Liver (tissue), 9 donors: ENCODE data around the gene TLE3. TPM values are rescaled to one million over a fixed set of nuclear protein-coding genes. Genes with fewer than 3 reads are reported as not detected.

Source experiments
- DNase-seq: peaks from one replicate; pipeline ENCODE4 v3.0.0-alpha.2; 2017; ENCODE audit warnings: low spot score
- H3K27ac ChIP-seq, 2 donors: one replicate each; pipeline ENCODE4 v1.7.0; 2013; ENCODE audit warnings: inconsistent platforms in 2 of 2, low read length in 2 of 2, control low read depth in 1 of 2, low read depth in 1 of 2, mild to moderate bottlenecking in 1 of 2
- H3K27me3 ChIP-seq, 4 donors: one replicate each; pipeline versions ENCODE4 v1.6.1 to v1.7.0; 2013; ENCODE audit warnings: low read length in 3 of 4, inconsistent platforms in 1 of 4, mild to moderate bottlenecking in 1 of 4, moderate library complexity in 1 of 4; ENCODE audit not compliant: control insufficient read depth in 4 of 4, insufficient read depth in 4 of 4
- H3K36me3 ChIP-seq, 4 donors: one replicate each; pipeline versions ENCODE4 v1.6.1 to v1.7.0; 2013; ENCODE audit warnings: low read length in 3 of 4, mild to moderate bottlenecking in 3 of 4, low read depth in 1 of 4, moderate library complexity in 1 of 4; ENCODE audit not compliant: control insufficient read depth in 4 of 4, insufficient read depth in 3 of 4
- H3K4me1 ChIP-seq, 4 donors: one replicate each; pipeline versions ENCODE4 v1.6.1 to v1.7.0; 2013; ENCODE audit warnings: low read length in 3 of 4, mild to moderate bottlenecking in 3 of 4, moderate library complexity in 1 of 4; ENCODE audit not compliant: control insufficient read depth in 4 of 4, insufficient read depth in 4 of 4
- H3K4me3 ChIP-seq, 3 donors: one replicate each; pipeline versions ENCODE4 v1.6.1 to v1.7.0; 2013; ENCODE audit warnings: low read length in 3 of 3, control low read depth in 1 of 3, low read depth in 1 of 3, mild to moderate bottlenecking in 1 of 3
- H3K9ac ChIP-seq, 2 donors: one replicate each; pipeline ENCODE4 v1.7.0; 2013; ENCODE audit warnings: low read length in 2 of 2, mild to moderate bottlenecking in 2 of 2, moderate library complexity in 2 of 2, control low read depth in 1 of 2, low read depth in 1 of 2
- H3K9me3 ChIP-seq, 4 donors: one replicate each; pipeline versions ENCODE4 v1.6.1 to v1.7.0; 2013; ENCODE audit warnings: low read length in 3 of 4; ENCODE audit not compliant: control insufficient read depth in 4 of 4
- EGR1 ChIP-seq, 2 donors: IDR thresholded peaks; 2 replicates each; pipeline ENCODE4 v1.6.1; 2016 to 2018; ENCODE audit warnings: antibody characterized with exemption in 2 of 2, low read depth in 2 of 2
- FOXA1 ChIP-seq: IDR thresholded peaks from 2 replicates; pipeline ENCODE4 v1.6.1; 2016; ENCODE audit warnings: antibody characterized with exemption
- FOXA2 ChIP-seq: IDR thresholded peaks from 2 replicates; pipeline ENCODE4 v1.6.1; 2016; ENCODE audit warnings: antibody characterized with exemption
- GABPA ChIP-seq, 2 donors: IDR thresholded peaks in 1 of 2; conservative IDR thresholded peaks in 1 of 2; 2 replicates each; pipeline ENCODE4 v1.6.1; 2016; ENCODE audit warnings: antibody characterized with exemption in 2 of 2, mild to moderate bottlenecking in 1 of 2, moderate library complexity in 1 of 2
- HNF4G ChIP-seq: IDR thresholded peaks from 2 replicates; pipeline ENCODE4 v1.6.1; 2016; ENCODE audit warnings: antibody characterized with exemption
- JUND ChIP-seq, 2 donors: IDR thresholded peaks; 2 replicates each; pipeline ENCODE4 v1.6.1; 2016; ENCODE audit warnings: antibody characterized with exemption in 2 of 2
- NR2F2 ChIP-seq: IDR thresholded peaks from 2 replicates; pipeline ENCODE4 v1.6.1; 2016; ENCODE audit warnings: antibody characterized with exemption
- RXRA ChIP-seq, 2 donors: IDR thresholded peaks; 2 replicates each; pipeline ENCODE4 v1.6.1; 2017 to 2018; ENCODE audit warnings: antibody characterized with exemption in 2 of 2, mild to moderate bottlenecking in 1 of 2
- SP1 ChIP-seq: IDR thresholded peaks from 2 replicates; pipeline ENCODE4 v1.6.1; 2018; ENCODE audit warnings: antibody characterized with exemption, mild to moderate bottlenecking
- TAF1 ChIP-seq: conservative IDR thresholded peaks from 2 replicates; pipeline ENCODE4 v1.6.1; 2016; ENCODE audit warnings: antibody characterized with exemption, mild to moderate bottlenecking
- WGBS: extraction: QIAGEN DNeasy Blood & Tissue Kit; methylation state at CpG from one replicate; pipeline ENCODE4 v1.1.7; 2013; 5-methylcytosine and 5-hydroxymethylcytosine counted together
- polyA plus RNA-seq, 2 donors: library from polyadenylated mRNA; stranded (reverse) in 1 of 2; unstranded in 1 of 2; fragments of 200-250 nt in 1 of 2; fragments of >200 nt in 1 of 2; fragmentation: Nextera tagmentation in 1 of 2; extraction: Ambion mirVana in 1 of 2; gene quantifications; one replicate each; pipeline versions ENCODE4 v1.2.1 to v1.2.3, GENCODE V29; 2013 to 2015
- total RNA-seq, 2 donors: library from RNA; depleted of rRNA; stranded (reverse); fragments of >200 nt; gene quantifications; one replicate each; pipeline ENCODE4 v1.2.3, GENCODE V29; 2014
- TF ChIP-seq, protein P1 (sequence below): IDR thresholded peaks from 2 replicates; pipeline ENCODE4 v1.6.1; 2016; ENCODE audit warnings: antibody characterized with exemption
- TF ChIP-seq, protein P2 (sequence below): fragments of 150-350 bp; IDR thresholded peaks from 2 replicates; pipeline ENCODE4 v1.5.1; 2017; ENCODE audit warnings: improper control_type of control experiment, low read depth, low read length; ENCODE audit not compliant: missing input control
- TF ChIP-seq, protein P3 (sequence below): IDR thresholded peaks from 2 replicates; pipeline ENCODE4 v1.6.1; 2016; ENCODE audit warnings: antibody characterized with exemption
- TF ChIP-seq, protein P4 (sequence below): IDR thresholded peaks from 2 replicates; pipeline ENCODE4 v1.6.1; 2016; ENCODE audit warnings: antibody characterized with exemption
- donor health status: healthy.
- donor health status: healthy.
- donor health status: healthy.
- donor health status: healthy.
- donor health status: healthy.

The TLE3 gene
- total and polyA plus RNA-seq, 4 donors = 1.2 to 13.7 (median 8.5) TPM

DNA sequence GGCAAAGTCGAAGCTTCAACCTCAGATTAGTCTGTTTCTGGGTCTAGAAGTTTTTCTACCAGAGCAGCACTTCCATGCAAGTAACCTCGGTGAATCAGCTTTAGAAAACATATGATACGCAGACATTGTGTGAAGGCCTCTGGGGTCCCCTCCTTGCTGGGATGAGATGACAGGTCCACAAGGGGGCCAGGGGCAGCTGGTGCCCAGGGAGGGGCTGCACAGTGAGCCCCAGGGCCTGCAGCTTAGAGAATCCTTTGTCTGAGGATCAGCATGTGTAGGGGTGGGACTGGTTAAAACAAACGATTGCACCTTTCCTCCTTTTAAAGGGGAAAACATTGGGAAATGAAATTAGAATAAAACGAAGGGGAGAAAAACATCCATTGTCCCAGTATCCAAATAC is 47.5 kb upstream of the TLE3 start:
- Histone ChIP-seq H3K27me3 (no peaks in the 10 kb centered on the region), H3K4me1 (peaks cover 5 to 14% (median 11%) of the 10 kb centered on the region in 4 donors), H3K9me3 (no peaks in the 10 kb centered on the region), H3K27ac (no peak overlapping the region), H3K4me3 (no peak overlapping the region), H3K9ac (no peak overlapping the region), H3K36me3 (no peaks in the 10 kb centered on the region)
- DNase-seq = no peak
- WGBS = 85% methylated on average over 5 of the region's 5 CpGs
- TF ChIP-seq TAF1 (no peak), FOXA1 (no peak), FOXA2 (no peak)
- TF ChIP-seq, protein P1, sequence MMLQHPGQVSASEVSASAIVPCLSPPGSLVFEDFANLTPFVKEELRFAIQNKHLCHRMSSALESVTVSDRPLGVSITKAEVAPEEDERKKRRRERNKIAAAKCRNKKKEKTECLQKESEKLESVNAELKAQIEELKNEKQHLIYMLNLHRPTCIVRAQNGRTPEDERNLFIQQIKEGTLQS = no peak
- TF ChIP-seq, protein P2, sequence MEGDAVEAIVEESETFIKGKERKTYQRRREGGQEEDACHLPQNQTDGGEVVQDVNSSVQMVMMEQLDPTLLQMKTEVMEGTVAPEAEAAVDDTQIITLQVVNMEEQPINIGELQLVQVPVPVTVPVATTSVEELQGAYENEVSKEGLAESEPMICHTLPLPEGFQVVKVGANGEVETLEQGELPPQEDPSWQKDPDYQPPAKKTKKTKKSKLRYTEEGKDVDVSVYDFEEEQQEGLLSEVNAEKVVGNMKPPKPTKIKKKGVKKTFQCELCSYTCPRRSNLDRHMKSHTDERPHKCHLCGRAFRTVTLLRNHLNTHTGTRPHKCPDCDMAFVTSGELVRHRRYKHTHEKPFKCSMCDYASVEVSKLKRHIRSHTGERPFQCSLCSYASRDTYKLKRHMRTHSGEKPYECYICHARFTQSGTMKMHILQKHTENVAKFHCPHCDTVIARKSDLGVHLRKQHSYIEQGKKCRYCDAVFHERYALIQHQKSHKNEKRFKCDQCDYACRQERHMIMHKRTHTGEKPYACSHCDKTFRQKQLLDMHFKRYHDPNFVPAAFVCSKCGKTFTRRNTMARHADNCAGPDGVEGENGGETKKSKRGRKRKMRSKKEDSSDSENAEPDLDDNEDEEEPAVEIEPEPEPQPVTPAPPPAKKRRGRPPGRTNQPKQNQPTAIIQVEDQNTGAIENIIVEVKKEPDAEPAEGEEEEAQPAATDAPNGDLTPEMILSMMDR = no peak
- TF ChIP-seq, protein P3, sequence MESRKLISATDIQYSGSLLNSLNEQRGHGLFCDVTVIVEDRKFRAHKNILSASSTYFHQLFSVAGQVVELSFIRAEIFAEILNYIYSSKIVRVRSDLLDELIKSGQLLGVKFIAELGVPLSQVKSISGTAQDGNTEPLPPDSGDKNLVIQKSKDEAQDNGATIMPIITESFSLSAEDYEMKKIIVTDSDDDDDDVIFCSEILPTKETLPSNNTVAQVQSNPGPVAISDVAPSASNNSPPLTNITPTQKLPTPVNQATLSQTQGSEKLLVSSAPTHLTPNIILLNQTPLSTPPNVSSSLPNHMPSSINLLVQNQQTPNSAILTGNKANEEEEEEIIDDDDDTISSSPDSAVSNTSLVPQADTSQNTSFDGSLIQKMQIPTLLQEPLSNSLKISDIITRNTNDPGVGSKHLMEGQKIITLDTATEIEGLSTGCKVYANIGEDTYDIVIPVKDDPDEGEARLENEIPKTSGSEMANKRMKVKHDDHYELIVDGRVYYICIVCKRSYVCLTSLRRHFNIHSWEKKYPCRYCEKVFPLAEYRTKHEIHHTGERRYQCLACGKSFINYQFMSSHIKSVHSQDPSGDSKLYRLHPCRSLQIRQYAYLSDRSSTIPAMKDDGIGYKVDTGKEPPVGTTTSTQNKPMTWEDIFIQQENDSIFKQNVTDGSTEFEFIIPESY = no peak
- TF ChIP-seq, protein P4, sequence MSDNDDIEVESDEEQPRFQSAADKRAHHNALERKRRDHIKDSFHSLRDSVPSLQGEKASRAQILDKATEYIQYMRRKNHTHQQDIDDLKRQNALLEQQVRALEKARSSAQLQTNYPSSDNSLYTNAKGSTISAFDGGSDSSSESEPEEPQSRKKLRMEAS = no peak

DNA sequence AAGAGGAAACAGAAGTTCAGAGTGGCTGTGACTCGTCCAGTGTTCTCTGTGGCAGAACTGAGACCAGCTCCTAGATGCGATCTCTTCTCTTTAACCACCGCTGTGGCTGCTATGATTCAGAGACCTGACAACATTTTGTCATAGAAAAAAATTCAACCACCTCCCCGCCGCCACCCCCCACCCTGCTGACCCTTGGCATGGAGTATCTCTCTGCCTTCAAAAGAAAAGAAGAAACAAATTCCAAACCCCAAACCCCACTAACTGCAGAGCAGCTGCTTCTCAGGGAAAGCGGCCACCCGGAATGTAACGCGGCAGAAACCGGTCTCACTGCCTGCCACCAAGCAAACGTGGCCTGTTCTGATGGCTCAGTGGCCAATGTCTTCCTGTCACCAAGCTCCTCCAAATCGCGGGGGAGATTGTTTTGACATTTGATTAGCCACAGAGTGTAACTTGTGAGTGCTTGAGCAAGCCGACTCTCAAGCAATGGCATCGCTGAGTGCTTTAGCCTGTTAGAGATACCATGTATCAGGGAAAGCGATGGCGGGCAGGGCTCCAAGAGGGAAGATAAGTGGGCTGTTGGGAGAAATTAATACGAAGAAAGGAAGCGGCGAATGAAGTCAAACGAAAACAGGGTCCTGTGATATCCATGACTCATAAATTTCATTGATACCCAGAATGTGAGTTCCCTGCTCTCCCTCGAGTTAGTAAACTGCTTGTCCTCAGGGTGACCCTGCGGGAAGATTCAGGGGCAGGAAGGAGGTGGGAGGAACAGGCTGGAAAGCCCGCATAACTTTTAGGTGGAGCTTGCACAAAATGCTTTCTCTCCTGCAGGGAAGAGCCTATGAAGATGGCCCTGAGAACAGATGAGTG is 44.8 kb upstream of the TLE3 start:
- Histone ChIP-seq H3K4me1 (peaks cover 6 to 16% (median 12%) of the 10 kb centered on the region in 4 donors), H3K27ac (peak overlapping the region; percentile 52 to 66), H3K9me3 (no peaks in the 10 kb centered on the region), H3K27me3 (no peaks in the 10 kb centered on the region), H3K9ac (no peak overlapping the region), H3K4me3 (no peak overlapping the region), H3K36me3 (no peaks in the 10 kb centered on the region)
- TF ChIP-seq RXRA (IDR thresholded peaks at IDR 0.05) (peak in 1 of 2 donors; percentile 53), NR2F2 (no peak), SP1 (peak; percentile 9), JUND (IDR thresholded peaks at IDR 0.05) (peak in 1 of 2 donors; percentile 46)
- no peak for DNase-seq
- WGBS = 71% methylated on average over 24 of the region's 24 CpGs

DNA sequence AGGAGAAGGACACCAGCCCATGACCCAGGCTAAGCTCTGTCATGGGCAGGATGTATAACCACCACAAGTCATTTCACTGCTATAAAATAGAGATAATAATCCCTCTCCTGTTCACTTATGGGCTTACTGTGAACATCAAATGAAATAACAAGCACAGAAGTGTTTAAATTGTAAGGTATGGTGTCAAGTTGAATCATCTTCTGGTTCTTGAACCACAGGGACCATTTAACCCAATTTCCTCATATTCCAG is 44.3 kb upstream of the TLE3 start:
- no peaks in the 10 kb centered on the region for H3K9me3 ChIP-seq
- H3K27me3 ChIP-seq = no peaks in the 10 kb centered on the region
- H3K27ac ChIP-seq = peak overlapping the region; percentile 52 to 66
- TF ChIP-seq NR2F2 = no peak
- no peak for TF ChIP-seq EGR1 (IDR thresholded peaks at IDR 0.05; ENCODE audit: low read depth in 2 of 2)
- TF ChIP-seq HNF4G = no peak
- TF ChIP-seq GABPA (IDR thresholded peaks at IDR 0.05 in 1 of 2, conservative IDR thresholded peaks at IDR 0.05 in 1 of 2) = no peak
- TF ChIP-seq, protein P4 = no peak
- peaks cover 6 to 16% (median 12%) of the 10 kb centered on the region in 4 donors for H3K4me1 ChIP-seq
- H3K9ac ChIP-seq = no peak overlapping the region
- H3K36me3 ChIP-seq = no peaks in the 10 kb centered on the region
- no peak for DNase-seq
- H3K4me3 ChIP-seq = no peak overlapping the region
